Ascending aorta (tissue), 2 donors: Measurements from ENCODE around the gene PCBP2. TPM values are rescaled to one million over a fixed set of nuclear protein-coding genes. Genes with fewer than 3 reads are reported as not detected.

ENCODE experiments used
- DNase-seq, 2 donors: peaks; one replicate each; pipeline ENCODE4 v3.0.0-alpha.2; 2019; ENCODE audit warnings: low spot score in 2 of 2
- H3K27ac ChIP-seq, 2 donors: fragments of 200-600 bp; sonication (generic); one replicate each; pipeline ENCODE4 v1.5.1; 2016 to 2017; ENCODE audit warnings: mild to moderate bottlenecking in 1 of 2
- H3K27me3 ChIP-seq: fragments of 200-600 bp; sonication (generic); one replicate; pipeline ENCODE4 v1.5.1; 2017
- H3K36me3 ChIP-seq, 2 donors: fragments of 200-600 bp; sonication (generic); one replicate each; pipeline ENCODE4 v1.5.1; 2016
- H3K4me1 ChIP-seq, 2 donors: fragments of 200-600 bp; sonication (generic); one replicate each; pipeline ENCODE4 v1.5.1; 2016 to 2017; ENCODE audit warnings: mild to moderate bottlenecking in 1 of 2
- H3K4me3 ChIP-seq, 2 donors: fragments of 200-600 bp; sonication (generic); one replicate each; pipeline ENCODE4 v1.5.1; 2016 to 2017; ENCODE audit warnings: mild to moderate bottlenecking in 1 of 2
- H3K9me3 ChIP-seq, 2 donors: fragments of 200-600 bp; sonication (generic); one replicate each; pipeline ENCODE4 v1.5.1; 2016
- intact Hi-C: fragments of 100-400 bp; cut with DNase I; formaldehyde crosslinking; loops from one replicate; pipeline ENCODE4 v1.15.1; 2023
- total RNA-seq: library from RNA; depleted of rRNA; stranded (reverse); fragments of >200 nt; gene quantifications from one replicate; pipeline ENCODE4 v1.1.0, GENCODE V29; 2016
- TF ChIP-seq, protein P1 (sequence below), 3 experiments: fragments of 200-600 bp in 2 of 3; fragments of 450-650 bp in 1 of 3; sonication (generic) in 2 of 3; IDR thresholded peaks; one replicate each; pipeline ENCODE4 v1.5.1; 2016 to 2019; ENCODE audit warnings: antibody characterized with exemption in 3 of 3, mild to moderate bottlenecking in 1 of 3, moderate library complexity in 1 of 3

PCBP2 gene
- total RNA-seq, 1 donor from 2014 or later = 354 TPM

DNA sequence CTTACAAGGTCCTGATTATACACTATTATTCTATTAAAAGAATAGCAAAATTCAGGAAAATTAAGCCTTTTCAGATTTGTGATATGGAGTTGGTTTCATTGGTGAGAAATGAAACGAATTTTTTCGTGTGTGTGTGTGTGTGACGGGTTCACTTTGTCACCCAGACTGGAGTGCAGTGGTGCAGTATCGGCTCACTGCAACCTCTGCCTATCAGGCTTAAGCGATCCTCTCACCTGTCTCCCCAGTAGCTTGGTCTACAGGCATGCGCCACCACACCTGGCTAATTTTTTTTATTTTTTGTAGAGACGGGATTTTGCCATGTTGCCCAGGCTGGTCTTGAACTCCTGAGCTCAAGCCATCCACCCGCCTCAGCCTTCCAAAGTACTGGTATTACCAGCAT, 9.7 kb downstream of the PCBP2 start:
- DNase-seq = no peak
- no peaks in the 10 kb centered on the region for H3K27me3 ChIP-seq
- TF ChIP-seq, protein P1, sequence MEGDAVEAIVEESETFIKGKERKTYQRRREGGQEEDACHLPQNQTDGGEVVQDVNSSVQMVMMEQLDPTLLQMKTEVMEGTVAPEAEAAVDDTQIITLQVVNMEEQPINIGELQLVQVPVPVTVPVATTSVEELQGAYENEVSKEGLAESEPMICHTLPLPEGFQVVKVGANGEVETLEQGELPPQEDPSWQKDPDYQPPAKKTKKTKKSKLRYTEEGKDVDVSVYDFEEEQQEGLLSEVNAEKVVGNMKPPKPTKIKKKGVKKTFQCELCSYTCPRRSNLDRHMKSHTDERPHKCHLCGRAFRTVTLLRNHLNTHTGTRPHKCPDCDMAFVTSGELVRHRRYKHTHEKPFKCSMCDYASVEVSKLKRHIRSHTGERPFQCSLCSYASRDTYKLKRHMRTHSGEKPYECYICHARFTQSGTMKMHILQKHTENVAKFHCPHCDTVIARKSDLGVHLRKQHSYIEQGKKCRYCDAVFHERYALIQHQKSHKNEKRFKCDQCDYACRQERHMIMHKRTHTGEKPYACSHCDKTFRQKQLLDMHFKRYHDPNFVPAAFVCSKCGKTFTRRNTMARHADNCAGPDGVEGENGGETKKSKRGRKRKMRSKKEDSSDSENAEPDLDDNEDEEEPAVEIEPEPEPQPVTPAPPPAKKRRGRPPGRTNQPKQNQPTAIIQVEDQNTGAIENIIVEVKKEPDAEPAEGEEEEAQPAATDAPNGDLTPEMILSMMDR (IDR thresholded peaks at IDR 0.05) = no peak
- no peak overlapping the region for H3K4me3 ChIP-seq
- no peaks in the 10 kb centered on the region for H3K9me3 ChIP-seq
- H3K27ac ChIP-seq = no peak overlapping the region
- no peaks in the 10 kb centered on the region for H3K4me1 ChIP-seq
- intact Hi-C loops = no loop called here
- peaks cover 99 to 100% of the 10 kb centered on the region in 2 donors for H3K36me3 ChIP-seq

DNA sequence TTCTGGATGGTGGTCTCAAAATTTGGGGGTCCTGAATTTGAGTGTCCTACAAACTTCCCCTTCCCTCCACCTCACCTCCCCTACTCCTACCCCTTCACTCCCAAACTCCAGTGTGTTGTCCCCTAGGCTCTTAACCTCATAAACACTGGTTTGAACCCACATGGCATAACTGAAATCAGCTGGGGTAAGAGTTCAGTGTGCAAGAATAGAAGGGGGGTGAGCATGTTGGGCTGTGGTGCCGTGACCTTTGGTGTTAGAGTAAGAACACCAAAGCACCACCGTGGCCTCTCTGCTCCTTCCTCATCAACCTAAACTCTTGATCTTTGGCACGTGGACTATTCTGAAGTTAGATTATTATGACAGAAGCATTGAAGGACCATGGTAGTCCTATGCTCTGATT, 11.0 kb downstream of the PCBP2 start:
- TF ChIP-seq, protein P1 (IDR thresholded peaks at IDR 0.05) = no peak
- Histone ChIP-seq H3K4me1 (no peaks in the 10 kb centered on the region), H3K4me3 (no peak overlapping the region), H3K36me3 (peaks cover 99 to 100% of the 10 kb centered on the region in 2 donors), H3K9me3 (no peaks in the 10 kb centered on the region), H3K27me3 (no peaks in the 10 kb centered on the region), H3K27ac (no peak overlapping the region)
- intact Hi-C loops = no loop called here
- no peak for DNase-seq

DNA sequence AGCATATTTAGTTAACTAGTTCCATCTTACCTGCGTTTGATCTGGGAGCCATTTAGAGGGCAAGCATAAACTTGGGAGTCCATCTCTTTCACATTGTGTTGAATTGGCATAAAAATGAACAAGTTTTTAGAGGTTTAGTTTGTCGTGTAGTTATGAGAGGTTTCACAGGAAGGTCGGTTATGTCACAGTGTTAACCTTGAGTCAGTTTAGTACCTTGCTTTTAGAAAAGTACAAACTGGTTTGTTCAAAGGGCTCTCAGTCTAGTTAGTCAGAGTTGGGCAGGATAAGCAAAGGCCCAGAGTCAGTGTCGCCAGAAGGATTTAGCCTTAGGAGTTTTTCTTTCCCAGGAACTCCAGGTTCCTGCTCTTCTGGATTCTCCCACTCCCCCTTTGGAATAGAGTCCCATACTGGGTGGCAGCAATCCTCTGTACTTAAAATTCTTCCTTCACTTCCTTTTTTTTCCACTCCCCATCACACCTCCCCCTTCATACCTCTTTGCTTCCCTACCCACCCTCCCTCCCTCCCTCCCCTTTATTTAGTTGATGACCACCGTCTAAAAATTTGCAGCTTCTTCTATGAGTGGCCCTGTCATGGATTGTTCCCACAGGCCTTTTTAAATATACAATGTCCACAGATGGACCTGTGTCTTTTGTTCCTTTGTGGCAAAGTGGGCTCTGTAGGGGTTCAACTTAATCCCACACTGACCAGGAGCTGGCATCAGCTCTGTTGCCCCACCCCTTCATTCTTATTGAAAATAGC, 12.1 kb downstream of the PCBP2 start:
- Histone ChIP-seq H3K9me3 (no peaks in the 10 kb centered on the region), H3K4me1 (no peaks in the 10 kb centered on the region), H3K36me3 (peaks cover 99 to 100% of the 10 kb centered on the region in 2 donors), H3K4me3 (no peak overlapping the region), H3K27me3 (no peaks in the 10 kb centered on the region), H3K27ac (no peak overlapping the region)
- intact Hi-C loops = no loop called here
- no peak for DNase-seq
- TF ChIP-seq, protein P1 (IDR thresholded peaks at IDR 0.05) = no peak

DNA sequence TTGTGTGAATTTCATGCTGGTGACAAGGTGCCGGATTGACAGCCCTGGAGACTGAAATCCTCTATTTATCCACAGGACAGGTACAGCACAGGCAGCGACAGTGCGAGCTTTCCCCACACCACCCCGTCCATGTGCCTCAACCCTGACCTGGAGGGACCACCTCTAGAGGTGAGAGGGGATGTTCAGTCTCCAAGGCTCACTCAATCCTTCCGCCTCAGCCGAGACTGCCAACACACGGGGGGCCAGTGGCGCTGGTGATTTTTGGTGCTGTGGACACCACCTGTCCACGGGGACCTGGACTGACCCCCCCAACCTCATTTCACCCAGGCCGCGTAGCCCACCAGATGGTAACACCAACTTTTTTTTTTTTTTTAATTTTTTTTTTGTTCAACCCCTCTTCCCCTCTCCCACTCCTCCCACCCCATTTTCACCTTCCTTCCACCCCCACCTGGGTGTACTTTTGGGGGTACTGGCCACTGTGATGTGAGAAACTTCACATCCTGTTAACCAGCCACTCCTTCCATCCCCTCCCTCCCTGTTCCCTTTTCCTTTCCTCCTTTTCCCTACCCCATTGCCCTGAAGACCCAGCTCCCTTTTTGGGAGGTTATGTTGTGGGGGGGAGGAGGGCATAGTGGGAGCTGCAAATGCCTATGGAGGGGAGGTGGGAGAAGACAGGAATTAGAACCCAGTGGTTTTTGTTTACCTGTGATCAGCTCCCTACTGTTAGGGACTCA, 12.9 kb downstream of the PCBP2 start:
- H3K4me3 ChIP-seq = no peak overlapping the region
- TF ChIP-seq, protein P1 (IDR thresholded peaks at IDR 0.05) = no peak
- no peaks in the 10 kb centered on the region for H3K27me3 ChIP-seq
- no peak for DNase-seq
- H3K27ac ChIP-seq = no peak overlapping the region
- intact Hi-C loops = no loop called here
- no peaks in the 10 kb centered on the region for H3K9me3 ChIP-seq
- H3K4me1 ChIP-seq = no peaks in the 10 kb centered on the region
- H3K36me3 ChIP-seq = peaks cover 100% of the 10 kb centered on the region in 2 donors

DNA sequence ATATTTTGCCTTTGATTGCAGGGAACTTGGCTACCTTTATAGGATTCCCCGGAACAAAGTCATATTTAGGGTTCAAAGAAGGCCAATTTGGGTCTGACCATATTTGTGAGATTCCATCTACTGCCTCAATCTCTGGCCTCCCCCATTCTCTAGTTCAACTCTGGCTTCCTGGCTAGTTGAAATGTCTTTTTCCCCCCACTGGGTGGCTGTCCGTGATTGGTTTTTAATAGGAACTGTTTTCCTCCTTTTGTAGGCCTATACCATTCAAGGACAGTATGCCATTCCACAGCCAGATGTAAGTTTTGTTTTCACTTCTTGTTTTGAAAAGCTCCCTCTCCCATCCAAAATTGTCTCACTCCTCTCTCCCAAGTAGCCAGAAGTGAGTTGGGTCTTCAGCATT, 13.8 kb downstream of the PCBP2 start:
- no peak for DNase-seq
- Histone ChIP-seq H3K36me3 (peaks cover 100% of the 10 kb centered on the region in 2 donors), H3K27me3 (no peaks in the 10 kb centered on the region), H3K9me3 (no peaks in the 10 kb centered on the region), H3K4me1 (no peaks in the 10 kb centered on the region), H3K27ac (no peak overlapping the region), H3K4me3 (no peak overlapping the region)
- intact Hi-C loops = no loop called here
- TF ChIP-seq, protein P1 (IDR thresholded peaks at IDR 0.05) = no peak
